HepG2 (cell line): ENCODE data around the gene KISS1R.

ENCODE experiments used
- ATF1 ChIP-seq: IDR thresholded peaks from 2 replicates; pipeline ENCODE4 v1.6.1; 2016; ENCODE audit warnings: mild to moderate bottlenecking, control low read depth
- CENPT ChIP-seq: sonication (generic); formaldehyde crosslinking; IDR thresholded peaks from 2 replicates; pipeline ENCODE4 v1.8.0; 2022; ENCODE audit warnings: low read depth, mild to moderate bottlenecking, moderate library complexity, missing genetic modification reagents
- NFYB ChIP-seq: sonication (generic); formaldehyde crosslinking; IDR thresholded peaks from 2 replicates; pipeline ENCODE4 v1.4.0; 2020; ENCODE audit warnings: missing genetic modification reagents
- POLR2A ChIP-seq, 2 experiments: IDR thresholded peaks; 2 replicates each; pipeline ENCODE4 v1.6.1; 2011; ENCODE audit warnings: low read depth in 2 of 2, low read length in 2 of 2, mild to moderate bottlenecking in 1 of 2, moderate library complexity in 1 of 2; ENCODE audit not compliant: insufficient read depth in 1 of 2
- RAD51 ChIP-seq: fragments of 450-650 bp; IDR thresholded peaks from 2 replicates; pipeline ENCODE4 v1.6.1; 2016; ENCODE audit warnings: borderline replicate concordance
- RFX3 ChIP-seq: IDR thresholded peaks from 2 replicates; pipeline ENCODE4 v1.6.1; 2016; ENCODE audit warnings: missing biosample characterization, missing genetic modification reagents
- RXRA ChIP-seq: sonication (generic); formaldehyde crosslinking; IDR thresholded peaks from 2 replicates; pipeline ENCODE4 v1.5.1; 2020; ENCODE audit warnings: missing genetic modification reagents
- TCF12 ChIP-seq, 2 experiments: fragments of 450-650 bp in 1 of 2; sonication (generic) in 1 of 2; formaldehyde crosslinking in 1 of 2; IDR thresholded peaks; 2 replicates each; pipeline versions ENCODE4 v1.6.1 to v1.8.0; 2017 to 2022; ENCODE audit warnings: antibody characterized with exemption in 1 of 2, mild to moderate bottlenecking in 1 of 2, missing genetic modification reagents in 1 of 2, moderate library complexity in 1 of 2
- TCF7L2 ChIP-seq: IDR thresholded peaks from 2 replicates; pipeline ENCODE4 v1.6.1; 2011; ENCODE audit warnings: mild to moderate bottlenecking, low read depth, low read length, moderate library complexity

- TF ChIP-seq TCF7L2 (no peak), RAD51 (no peak), POLR2A (IDR thresholded peaks at IDR 0.05; ENCODE audit: insufficient read depth in 1 of 2, low read depth in 2 of 2, low read length in 2 of 2) (no peak), ATF1 (CRISPR knock-in tag) (no peak), NFYB (no peak), RFX3 (CRISPR knock-in tag) (peak; percentile 79), RXRA (CRISPR knock-in tag) (no peak), TCF12 (IDR thresholded peaks at IDR 0.05) (no peak), TCF12 (CRISPR knock-in tag; IDR thresholded peaks at IDR 0.05) (no peak), CENPT (CRISPR knock-in tag) (no peak)
Observed at GRCh38 chr19:887072-887471, 30.1 kb upstream of the KISS1R start.
